Liver (tissue), 3 donors: Measurements from ENCODE around the gene C3orf49.

Source experiments
- EGR1 ChIP-seq, 2 donors: IDR thresholded peaks; 2 replicates each; pipeline ENCODE4 v1.6.1; 2016 to 2018; ENCODE audit warnings: antibody characterized with exemption in 2 of 2, low read depth in 2 of 2
- GABPA ChIP-seq, 2 donors: IDR thresholded peaks in 1 of 2; conservative IDR thresholded peaks in 1 of 2; 2 replicates each; pipeline ENCODE4 v1.6.1; 2016; ENCODE audit warnings: antibody characterized with exemption in 2 of 2, mild to moderate bottlenecking in 1 of 2, moderate library complexity in 1 of 2
- HNF4A ChIP-seq, 2 donors: conservative IDR thresholded peaks; 2 replicates each; pipeline ENCODE4 v1.6.1; 2016; ENCODE audit warnings: antibody characterized with exemption in 2 of 2, mild to moderate bottlenecking in 2 of 2
- JUND ChIP-seq, 2 donors: IDR thresholded peaks; 2 replicates each; pipeline ENCODE4 v1.6.1; 2016; ENCODE audit warnings: antibody characterized with exemption in 2 of 2
- RAD21 ChIP-seq, 2 donors: IDR thresholded peaks; 2 replicates each; pipeline ENCODE4 v1.6.1; 2016; ENCODE audit warnings: antibody characterized with exemption in 2 of 2, mild to moderate bottlenecking in 2 of 2
- SP1 ChIP-seq: IDR thresholded peaks from 2 replicates; pipeline ENCODE4 v1.6.1; 2018; ENCODE audit warnings: antibody characterized with exemption, mild to moderate bottlenecking
- TAF1 ChIP-seq: conservative IDR thresholded peaks from 2 replicates; pipeline ENCODE4 v1.6.1; 2016; ENCODE audit warnings: antibody characterized with exemption, mild to moderate bottlenecking
- YY1 ChIP-seq: IDR thresholded peaks from 2 replicates; pipeline ENCODE4 v1.6.1; 2016; ENCODE audit warnings: antibody characterized with exemption, mild to moderate bottlenecking
- TF ChIP-seq, protein P1 (sequence below): fragments of 150-350 bp; IDR thresholded peaks from 2 replicates; pipeline ENCODE4 v1.5.1; 2017; ENCODE audit warnings: improper control_type of control experiment, low read depth, low read length; ENCODE audit not compliant: missing input control
- TF ChIP-seq, protein P2 (sequence below): IDR thresholded peaks from 2 replicates; pipeline ENCODE4 v1.6.1; 2016; ENCODE audit warnings: antibody characterized with exemption
- TF ChIP-seq, protein P3 (sequence below): IDR thresholded peaks from 2 replicates; pipeline ENCODE4 v1.6.1; 2016; ENCODE audit warnings: antibody characterized with exemption, mild to moderate bottlenecking
- TF ChIP-seq, protein P4 (sequence below): IDR thresholded peaks from 2 replicates; pipeline ENCODE4 v1.6.1; 2016; ENCODE audit warnings: antibody characterized with exemption
- TF ChIP-seq, protein P5 (sequence below): IDR thresholded peaks from 2 replicates; pipeline ENCODE4 v1.6.1; 2016; ENCODE audit warnings: antibody characterized with exemption
- donor health status: healthy.
- donor health status: healthy.

DNA sequence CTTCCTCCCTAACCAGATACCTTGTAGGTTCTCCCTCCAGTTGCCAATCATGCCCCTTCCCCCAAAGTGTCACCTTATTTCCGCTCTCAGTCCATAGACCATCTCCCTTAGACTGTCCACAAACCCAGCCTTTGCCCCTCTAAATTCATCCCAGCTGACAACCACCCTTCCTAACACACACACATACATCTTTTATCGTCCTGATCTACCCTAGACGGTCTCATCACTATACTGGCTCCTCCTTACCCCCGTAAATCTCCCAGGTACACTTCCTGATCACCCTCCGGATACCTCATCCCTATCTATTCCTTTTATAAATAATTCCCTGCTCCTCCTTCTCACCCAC lies 43.7 kb downstream of the C3orf49 start:
- TF ChIP-seq, protein P1, sequence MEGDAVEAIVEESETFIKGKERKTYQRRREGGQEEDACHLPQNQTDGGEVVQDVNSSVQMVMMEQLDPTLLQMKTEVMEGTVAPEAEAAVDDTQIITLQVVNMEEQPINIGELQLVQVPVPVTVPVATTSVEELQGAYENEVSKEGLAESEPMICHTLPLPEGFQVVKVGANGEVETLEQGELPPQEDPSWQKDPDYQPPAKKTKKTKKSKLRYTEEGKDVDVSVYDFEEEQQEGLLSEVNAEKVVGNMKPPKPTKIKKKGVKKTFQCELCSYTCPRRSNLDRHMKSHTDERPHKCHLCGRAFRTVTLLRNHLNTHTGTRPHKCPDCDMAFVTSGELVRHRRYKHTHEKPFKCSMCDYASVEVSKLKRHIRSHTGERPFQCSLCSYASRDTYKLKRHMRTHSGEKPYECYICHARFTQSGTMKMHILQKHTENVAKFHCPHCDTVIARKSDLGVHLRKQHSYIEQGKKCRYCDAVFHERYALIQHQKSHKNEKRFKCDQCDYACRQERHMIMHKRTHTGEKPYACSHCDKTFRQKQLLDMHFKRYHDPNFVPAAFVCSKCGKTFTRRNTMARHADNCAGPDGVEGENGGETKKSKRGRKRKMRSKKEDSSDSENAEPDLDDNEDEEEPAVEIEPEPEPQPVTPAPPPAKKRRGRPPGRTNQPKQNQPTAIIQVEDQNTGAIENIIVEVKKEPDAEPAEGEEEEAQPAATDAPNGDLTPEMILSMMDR = no peak
- TF ChIP-seq, protein P2, sequence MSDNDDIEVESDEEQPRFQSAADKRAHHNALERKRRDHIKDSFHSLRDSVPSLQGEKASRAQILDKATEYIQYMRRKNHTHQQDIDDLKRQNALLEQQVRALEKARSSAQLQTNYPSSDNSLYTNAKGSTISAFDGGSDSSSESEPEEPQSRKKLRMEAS = no peak
- TF ChIP-seq TAF1 (no peak), GABPA (IDR thresholded peaks at IDR 0.05 in 1 of 2, conservative IDR thresholded peaks at IDR 0.05 in 1 of 2) (no peak), RAD21 (IDR thresholded peaks at IDR 0.05) (no peak), SP1 (no peak), JUND (IDR thresholded peaks at IDR 0.05) (no peak), EGR1 (IDR thresholded peaks at IDR 0.05; ENCODE audit: low read depth in 2 of 2) (no peak), HNF4A (conservative IDR thresholded peaks at IDR 0.05) (no peak), YY1 (no peak)
- TF ChIP-seq, protein P3, sequence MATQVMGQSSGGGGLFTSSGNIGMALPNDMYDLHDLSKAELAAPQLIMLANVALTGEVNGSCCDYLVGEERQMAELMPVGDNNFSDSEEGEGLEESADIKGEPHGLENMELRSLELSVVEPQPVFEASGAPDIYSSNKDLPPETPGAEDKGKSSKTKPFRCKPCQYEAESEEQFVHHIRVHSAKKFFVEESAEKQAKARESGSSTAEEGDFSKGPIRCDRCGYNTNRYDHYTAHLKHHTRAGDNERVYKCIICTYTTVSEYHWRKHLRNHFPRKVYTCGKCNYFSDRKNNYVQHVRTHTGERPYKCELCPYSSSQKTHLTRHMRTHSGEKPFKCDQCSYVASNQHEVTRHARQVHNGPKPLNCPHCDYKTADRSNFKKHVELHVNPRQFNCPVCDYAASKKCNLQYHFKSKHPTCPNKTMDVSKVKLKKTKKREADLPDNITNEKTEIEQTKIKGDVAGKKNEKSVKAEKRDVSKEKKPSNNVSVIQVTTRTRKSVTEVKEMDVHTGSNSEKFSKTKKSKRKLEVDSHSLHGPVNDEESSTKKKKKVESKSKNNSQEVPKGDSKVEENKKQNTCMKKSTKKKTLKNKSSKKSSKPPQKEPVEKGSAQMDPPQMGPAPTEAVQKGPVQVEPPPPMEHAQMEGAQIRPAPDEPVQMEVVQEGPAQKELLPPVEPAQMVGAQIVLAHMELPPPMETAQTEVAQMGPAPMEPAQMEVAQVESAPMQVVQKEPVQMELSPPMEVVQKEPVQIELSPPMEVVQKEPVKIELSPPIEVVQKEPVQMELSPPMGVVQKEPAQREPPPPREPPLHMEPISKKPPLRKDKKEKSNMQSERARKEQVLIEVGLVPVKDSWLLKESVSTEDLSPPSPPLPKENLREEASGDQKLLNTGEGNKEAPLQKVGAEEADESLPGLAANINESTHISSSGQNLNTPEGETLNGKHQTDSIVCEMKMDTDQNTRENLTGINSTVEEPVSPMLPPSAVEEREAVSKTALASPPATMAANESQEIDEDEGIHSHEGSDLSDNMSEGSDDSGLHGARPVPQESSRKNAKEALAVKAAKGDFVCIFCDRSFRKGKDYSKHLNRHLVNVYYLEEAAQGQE = no peak
- TF ChIP-seq, protein P4, sequence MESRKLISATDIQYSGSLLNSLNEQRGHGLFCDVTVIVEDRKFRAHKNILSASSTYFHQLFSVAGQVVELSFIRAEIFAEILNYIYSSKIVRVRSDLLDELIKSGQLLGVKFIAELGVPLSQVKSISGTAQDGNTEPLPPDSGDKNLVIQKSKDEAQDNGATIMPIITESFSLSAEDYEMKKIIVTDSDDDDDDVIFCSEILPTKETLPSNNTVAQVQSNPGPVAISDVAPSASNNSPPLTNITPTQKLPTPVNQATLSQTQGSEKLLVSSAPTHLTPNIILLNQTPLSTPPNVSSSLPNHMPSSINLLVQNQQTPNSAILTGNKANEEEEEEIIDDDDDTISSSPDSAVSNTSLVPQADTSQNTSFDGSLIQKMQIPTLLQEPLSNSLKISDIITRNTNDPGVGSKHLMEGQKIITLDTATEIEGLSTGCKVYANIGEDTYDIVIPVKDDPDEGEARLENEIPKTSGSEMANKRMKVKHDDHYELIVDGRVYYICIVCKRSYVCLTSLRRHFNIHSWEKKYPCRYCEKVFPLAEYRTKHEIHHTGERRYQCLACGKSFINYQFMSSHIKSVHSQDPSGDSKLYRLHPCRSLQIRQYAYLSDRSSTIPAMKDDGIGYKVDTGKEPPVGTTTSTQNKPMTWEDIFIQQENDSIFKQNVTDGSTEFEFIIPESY = no peak
- TF ChIP-seq, protein P5, sequence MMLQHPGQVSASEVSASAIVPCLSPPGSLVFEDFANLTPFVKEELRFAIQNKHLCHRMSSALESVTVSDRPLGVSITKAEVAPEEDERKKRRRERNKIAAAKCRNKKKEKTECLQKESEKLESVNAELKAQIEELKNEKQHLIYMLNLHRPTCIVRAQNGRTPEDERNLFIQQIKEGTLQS = no peak
